AG09309 (cell line): ENCODE measurements around the gene RPAP3.

Experiments used
- DNase-seq: peaks from one replicate; pipeline ENCODE4 v3.0.0-alpha.2; 2010; ENCODE audit warnings: low read depth
- H3K4me3 ChIP-seq: 2 replicates; pipeline ENCODE4 v1.5.1; 2011; ENCODE audit warnings: mild to moderate bottlenecking, low read depth, low read length, moderate library complexity; ENCODE audit not compliant: control insufficient read depth
- CTCF ChIP-seq: IDR thresholded peaks from 2 replicates; pipeline ENCODE4 v1.5.1; 2011; ENCODE audit warnings: mild to moderate bottlenecking, low read depth, low read length, inconsistent platforms; ENCODE audit not compliant: insufficient read depth, control insufficient read depth; ENCODE audit errors: missing control alignments

Gene RPAP3

GRCh38 chr12:47709671-47710070, 3.8 kb upstream of the RPAP3 start:
- DNase-seq, result no peak
- no peak overlapping the region for H3K4me3 ChIP-seq
- TF ChIP-seq CTCF, result no peak

GRCh38 chr12:47709237-47709636, 3.4 kb upstream of the RPAP3 start:
- no peak for DNase-seq
- no peak for TF ChIP-seq CTCF
- H3K4me3 ChIP-seq, result no peak overlapping the region

GRCh38 chr12:47707905-47708543, 2.2 kb upstream of the RPAP3 start:
- no peak overlapping the region for H3K4me3 ChIP-seq
- TF ChIP-seq CTCF, result no peak
- no peak for DNase-seq

- no peak for TF ChIP-seq CTCF
- DNase-seq, result no peak
- H3K4me3 ChIP-seq, result no peak overlapping the region
These were observed 1.5 kb upstream of the RPAP3 start for GRCh38 chr12:47707355-47707754.

GRCh38 chr12:47705229-47705565, 633 bp downstream of the RPAP3 start:
- no peak for TF ChIP-seq CTCF
- DNase-seq, result no peak

GRCh38 chr12:47704719-47705118, 1.1 kb downstream of the RPAP3 start:
- no peak for TF ChIP-seq CTCF
- H3K4me3 ChIP-seq, result peak overlapping the region; percentile 83
- DNase-seq, result no peak

More at GRCh38 chr12:47705229-47705565, 633 bp downstream of the RPAP3 start:
- H3K4me3 ChIP-seq, result peak overlapping the region; percentile 83

GRCh38 chr12:47700263-47700662, 5.6 kb downstream of the RPAP3 start:
- no peak for DNase-seq
- no peak overlapping the region for H3K4me3 ChIP-seq
- TF ChIP-seq CTCF, result no peak
